Sciatic nerve (tissue), 2 donors: ENCODE data around the gene CEP290. TPM values are rescaled to one million over a fixed set of nuclear protein-coding genes. Genes with fewer than 3 reads are reported as not detected.
A peak's percentile ranks its signal among the peaks of the same experiment; 100 is the strongest.
"Not testable (repeated sequence)": the region's sequence is repeated elsewhere in the genome, so short reads cannot be mapped to it uniquely, and the experiment has no call there.

Experiments used
- ATAC-seq: fragments of 200-7000 bp; cut with Tn5 transposase; one replicate; pipeline ENCODE4 v1.9.1; 2020; ENCODE audit warnings: mild to moderate bottlenecking, moderate library complexity
- DNase-seq: peaks from one replicate; pipeline ENCODE4 v3.0.0-alpha.2; 2020; ENCODE audit warnings: low spot score
- intact Hi-C: fragments of 100-400 bp; cut with DNase I; formaldehyde crosslinking; loops from one replicate; pipeline ENCODE4 v1.14.2; 2022
- total RNA-seq: library from RNA; stranded (reverse); fragmentation: NEBNext Ultra II Directional; extraction: Animal tissue kit (Norgen Biotek cat#: 25700); gene quantifications from one replicate; pipeline ENCODE4 v1.2.1, GENCODE V29; 2021
- donor health status: DM: no; HTN: no; CAD: no.
- donor health status: DM: no; HTN: no; CAD: no.

Gene CEP290
- total RNA-seq, 1 donor from 2014 or later = 37.4 TPM

DNA sequence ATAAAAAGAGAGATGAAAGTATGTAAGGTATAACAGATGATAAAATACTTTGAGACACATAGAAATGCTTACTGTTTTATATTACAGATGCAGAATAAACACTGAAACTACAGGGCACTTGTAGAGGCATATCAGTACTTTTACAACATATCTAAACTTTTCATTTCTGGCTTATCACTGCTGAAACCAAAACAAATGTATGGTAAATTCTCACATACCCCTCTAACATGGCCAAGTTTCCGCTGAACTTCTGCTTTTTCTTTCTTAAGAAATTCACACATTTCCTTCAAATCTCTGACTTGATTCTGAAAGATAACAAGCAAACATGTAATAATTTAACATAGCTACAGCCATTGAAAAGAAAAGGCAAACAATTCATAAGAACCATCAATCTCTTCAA lies 79.4 kb downstream of the CEP290 start:
- DNase-seq = no peak
- intact Hi-C loops = no loop called here
- ATAC-seq = no peak

DNA sequence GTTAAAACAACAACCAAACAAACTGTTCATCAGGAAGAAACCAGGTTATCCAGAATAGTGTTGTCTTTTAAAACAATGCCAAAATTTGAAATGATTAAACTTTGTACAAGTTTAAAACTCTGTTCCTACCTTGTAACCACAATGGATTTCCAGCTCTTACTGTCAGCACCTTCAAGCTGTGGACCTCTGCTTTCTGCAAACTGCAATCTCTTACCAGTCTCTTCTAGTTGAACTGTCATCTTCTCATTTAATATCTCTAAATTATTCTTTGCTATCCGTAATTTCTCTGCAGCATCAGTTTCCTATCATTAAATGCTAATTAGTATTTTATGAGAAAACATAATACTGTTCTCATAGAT lies 83.2 kb downstream of the CEP290 start:
- intact Hi-C loops = no loop called here
- DNase-seq = no peak
- ATAC-seq = no peak

DNA sequence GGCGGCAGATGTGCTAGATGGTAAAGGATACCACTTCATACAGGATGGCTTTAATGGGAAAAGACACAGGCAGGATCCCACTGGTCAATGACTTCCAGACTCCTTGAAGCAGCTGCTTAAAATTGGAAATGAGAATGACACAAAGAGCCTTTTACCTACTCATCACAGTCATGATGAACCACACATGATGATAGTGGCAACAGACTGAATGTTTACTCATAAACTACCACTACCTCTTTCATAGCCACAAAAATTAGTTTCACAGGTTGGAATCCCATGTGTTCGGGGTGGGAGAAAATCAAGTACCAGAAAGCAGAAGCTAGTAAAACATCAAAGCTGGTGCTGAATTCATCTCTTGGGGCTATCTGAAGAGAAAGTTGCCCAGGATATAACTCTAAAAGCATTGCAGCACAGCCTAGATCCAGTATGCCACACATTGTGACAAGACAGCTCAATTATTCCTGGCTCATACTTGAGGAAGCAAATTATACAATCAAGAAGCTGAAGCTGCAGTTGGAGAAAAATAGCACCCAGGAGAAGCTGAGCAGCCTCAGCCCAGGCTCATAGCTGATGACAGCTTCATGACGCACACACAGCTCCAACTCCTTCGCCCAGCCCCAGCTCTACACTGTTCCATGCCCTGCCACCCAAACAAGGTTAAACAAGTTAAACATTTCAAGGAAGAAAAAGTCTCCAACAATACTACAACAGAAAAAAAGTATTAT lies 83.7 kb downstream of the CEP290 start:
- no peak for DNase-seq
- no peak for ATAC-seq
- intact Hi-C loops = no loop called here

DNA sequence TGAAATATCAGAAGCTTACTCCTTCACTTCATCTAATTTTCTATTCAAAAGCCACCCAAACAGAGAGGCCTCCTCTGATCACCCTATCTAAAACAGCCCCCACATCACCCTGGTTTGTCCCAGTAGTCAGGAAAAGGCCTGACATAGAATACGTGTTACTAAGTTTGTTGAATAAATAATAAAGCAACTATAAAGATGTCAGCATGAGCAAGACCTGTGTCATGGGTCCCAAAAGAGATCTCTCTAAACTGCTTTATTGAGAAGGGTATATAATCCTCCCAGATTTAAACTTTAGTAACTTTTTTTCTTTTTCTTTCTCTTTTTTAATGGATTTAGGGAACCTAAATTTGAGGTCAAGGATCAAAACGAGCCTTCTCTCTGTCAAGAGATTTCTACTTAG lies 85.3 kb downstream of the CEP290 start:
- DNase-seq = no peak
- ATAC-seq = no peak
- intact Hi-C loops = no loop called here

DNA sequence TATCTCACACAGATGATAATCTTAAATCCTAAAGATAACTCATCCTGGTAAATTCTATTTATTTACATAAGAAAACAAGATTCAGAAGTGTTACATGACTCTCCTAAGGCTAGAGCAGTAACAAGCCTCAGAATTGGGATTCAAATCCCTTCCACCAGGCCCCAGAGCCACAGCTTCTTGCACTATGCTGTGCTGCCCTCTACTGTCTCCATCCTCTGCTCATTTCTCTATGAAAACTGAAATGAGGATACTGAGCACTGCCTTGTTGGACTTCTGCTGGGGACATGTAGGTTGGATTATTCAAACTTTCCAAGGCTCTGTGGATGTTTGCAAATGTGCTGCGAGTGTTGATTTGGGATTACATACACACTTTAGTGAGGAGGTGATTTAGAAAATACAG lies 89.2 kb downstream of the CEP290 start:
- no peak for DNase-seq
- ATAC-seq = peak; percentile 52
- intact Hi-C loops = no loop called here

DNA sequence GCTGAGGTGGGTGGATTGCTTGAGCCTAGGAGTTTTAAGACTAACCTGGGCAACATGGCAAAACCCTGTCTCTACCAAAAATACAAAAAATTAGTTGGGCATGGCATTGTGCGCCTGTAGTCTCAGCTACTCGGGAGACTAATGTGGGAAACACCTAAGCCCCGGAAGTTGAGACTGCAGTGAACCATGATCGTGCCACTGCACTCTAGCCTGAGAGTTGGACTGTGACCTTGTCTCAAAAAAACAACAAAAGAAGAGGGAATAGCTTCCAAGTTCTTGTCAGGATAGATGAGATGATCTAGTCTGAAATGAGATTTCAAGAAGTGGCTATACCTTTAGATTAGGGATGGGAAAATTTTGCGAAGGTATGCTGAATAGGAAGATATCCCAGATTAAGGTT lies 97.9 kb downstream of the CEP290 start:
- DNase-seq (no peak), ATAC-seq (no peak)
- intact Hi-C loops = no loop called here

DNA sequence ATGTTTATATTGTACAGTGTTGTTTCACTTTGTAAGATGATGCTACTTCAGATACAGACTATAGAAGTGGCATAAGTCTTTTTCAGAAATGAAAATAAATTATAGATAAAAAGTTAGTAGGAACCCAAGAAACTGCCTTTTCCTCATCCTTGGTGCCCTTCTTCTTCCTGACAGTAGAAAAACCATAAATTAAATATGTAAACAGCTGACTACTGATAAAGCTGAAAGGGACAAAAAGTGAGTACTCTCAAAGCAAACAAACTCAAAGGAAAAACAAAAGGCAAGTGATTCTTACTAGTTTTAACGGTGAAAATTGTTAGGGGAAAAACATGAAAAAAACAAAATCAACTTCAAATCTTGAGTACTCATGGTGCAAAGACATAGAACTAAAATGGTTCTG lies 104.1 kb downstream of the CEP290 start:
- no peak for ATAC-seq
- intact Hi-C loops = no loop called here
- DNase-seq = no peak

DNA sequence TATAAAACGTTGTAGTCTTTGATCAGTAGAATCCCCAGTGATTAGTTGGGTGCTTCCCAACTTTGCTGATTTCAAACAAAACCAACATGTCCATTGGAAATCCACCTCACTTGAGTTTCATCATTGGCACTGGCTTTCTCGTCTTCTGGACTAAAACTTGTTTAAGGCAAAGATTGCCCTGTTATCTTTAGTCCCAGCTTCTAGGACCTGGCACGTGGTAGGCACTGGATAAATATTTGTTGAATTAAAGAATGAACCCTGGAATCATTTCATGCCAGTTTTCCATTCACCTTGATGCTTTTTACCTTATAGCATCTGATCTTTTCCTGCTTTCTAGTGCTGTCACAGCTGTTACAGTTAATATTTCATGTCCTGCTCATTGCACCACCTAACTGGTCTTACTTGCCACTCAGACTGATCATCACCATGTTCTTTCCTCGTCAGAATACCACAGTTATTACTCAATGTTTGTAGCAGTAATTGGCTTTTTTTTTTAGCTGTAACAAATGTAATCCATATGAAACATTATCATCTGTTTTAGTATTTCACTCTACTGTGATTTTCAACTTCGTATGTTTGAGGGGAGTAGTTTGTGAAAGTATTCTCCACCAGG lies 105.4 kb downstream of the CEP290 start:
- DNase-seq (no peak), ATAC-seq (no peak)
- intact Hi-C loops = no loop called here

DNA sequence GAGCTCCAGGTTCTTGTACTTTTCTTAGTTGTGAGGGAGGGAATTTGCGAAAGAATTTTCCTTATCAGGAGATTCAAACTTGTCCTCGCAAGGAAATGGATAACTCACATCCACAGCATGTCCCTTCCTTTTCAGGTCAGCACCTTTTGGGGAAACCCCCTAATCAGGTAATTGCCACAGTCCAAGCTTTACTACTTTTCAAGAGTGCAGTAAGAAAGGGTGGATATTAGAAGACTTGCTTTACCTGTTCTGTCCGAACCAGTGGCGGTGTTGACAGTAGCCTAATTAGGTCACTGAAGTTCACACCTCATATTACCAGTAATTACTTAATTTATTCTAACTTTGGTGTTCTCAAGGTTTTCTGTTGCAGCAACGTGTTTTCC lies 106.0 kb downstream of the CEP290 start:
- ATAC-seq (peak; percentile 5), DNase-seq (no peak)
- intact Hi-C loops = no loop called here

DNA sequence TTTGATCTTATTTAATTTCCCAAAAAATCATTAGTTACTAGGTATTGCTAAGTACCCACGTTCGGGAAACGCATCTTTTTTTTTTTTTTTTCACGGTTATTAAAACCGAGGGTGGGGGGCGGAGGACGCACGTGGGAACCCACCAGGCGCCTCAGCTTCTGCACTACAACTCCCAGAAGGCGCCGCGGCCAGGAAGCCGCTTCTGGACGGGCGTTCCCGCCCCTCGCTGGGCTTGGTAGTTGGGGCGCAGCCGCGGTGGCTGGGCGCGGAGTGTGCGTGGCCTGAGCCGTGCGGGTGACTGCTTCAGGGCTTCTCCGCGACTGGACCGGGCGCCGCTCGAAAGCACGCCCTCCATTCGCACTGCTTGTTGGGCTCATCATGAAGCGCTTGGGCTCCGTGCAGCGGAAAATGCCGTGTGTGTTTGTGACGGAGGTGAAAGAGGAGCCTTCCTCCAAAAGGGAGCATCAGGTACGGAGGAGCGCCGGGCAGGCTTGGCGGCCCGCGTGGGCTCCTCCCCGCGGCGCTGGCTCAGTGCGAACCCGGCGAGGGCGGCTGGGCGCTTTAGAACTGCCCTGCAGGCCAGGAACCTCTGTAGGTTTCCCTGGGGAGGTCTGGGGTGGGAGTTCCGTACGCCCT lies 106.5 kb downstream of the CEP290 start:
- peak; percentile 93 for DNase-seq
- peak; percentile 100 for ATAC-seq
- intact Hi-C loops = no loop called here

DNA sequence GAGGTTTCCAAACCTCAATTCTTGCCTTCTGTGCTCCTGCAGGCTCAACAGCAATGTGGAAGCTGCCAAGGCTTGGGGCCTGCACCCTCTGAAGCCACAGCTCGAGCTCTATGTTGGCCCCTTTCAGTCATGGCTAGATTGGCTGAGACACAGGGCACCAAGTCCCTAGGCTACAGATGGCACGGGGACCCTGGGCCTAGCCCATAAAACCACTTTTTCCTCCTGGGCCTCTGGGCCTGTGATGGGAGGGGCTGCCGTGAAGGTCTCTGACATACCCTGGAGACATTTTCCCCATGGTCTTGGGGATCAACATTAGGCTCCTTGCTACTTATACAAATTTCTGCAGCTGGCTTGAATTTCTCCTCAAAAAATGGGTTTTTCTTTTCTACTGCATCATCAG lies 110.7 kb downstream of the CEP290 start:
- ATAC-seq, intact Hi-C loops, DNase-seq: not testable (repeated sequence)

DNA sequence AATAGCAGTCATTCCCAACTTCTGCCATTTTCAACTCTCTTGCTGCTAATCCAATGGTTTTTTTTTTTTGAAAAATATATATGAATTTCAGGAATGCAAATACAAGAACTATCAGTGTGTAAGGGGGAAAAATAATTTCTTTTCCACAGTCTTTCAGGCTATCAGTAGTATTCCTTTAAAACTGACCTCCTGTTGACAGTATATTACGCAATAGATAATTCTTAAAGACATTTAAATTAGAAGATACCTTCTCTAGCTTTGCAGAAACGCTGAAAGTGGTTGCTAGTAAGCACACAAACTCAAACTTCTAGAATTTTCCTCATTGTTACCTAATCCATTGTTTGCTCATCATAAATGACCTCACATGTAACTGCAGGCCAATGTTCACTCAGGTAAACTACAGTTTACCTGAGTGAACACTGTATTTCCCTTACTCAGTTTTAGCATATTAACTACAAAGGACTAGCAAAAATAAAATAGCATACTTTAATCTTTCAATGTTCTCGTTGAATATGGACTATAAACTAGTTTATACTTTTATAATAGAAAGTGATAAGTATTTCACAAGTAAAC lies 112.7 kb downstream of the CEP290 start, which contains the start of gene C12orf50:
Gene C12orf50, minus strand, starts transcription at position 309 of the 573 bp plus-strand sequence. CDS start 2,439 bp downstream, outside the sequence.
- ATAC-seq (no peak), DNase-seq (no peak)
- intact Hi-C loops = no loop called here

DNA sequence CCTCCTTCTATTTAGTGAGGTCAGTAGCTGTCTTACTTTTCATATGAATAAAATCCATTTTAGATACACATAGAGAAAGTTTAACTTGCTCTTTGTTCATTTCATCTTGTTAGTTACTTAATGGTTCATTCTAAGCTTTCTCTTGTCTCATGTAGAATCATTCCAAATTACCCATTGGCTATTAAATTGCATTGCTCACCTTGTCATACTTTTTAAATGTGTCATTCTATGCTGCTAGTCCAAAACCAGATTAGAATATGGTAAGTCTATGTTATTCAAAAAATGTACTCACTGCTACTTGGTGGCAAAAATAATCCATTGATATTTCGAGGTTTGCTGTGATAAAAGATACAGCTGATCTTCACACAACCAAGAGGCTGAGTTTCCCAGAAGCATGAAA lies 115.7 kb downstream of the CEP290 start:
- intact Hi-C loops = no loop called here
- DNase-seq (no peak), ATAC-seq (no peak)

DNA sequence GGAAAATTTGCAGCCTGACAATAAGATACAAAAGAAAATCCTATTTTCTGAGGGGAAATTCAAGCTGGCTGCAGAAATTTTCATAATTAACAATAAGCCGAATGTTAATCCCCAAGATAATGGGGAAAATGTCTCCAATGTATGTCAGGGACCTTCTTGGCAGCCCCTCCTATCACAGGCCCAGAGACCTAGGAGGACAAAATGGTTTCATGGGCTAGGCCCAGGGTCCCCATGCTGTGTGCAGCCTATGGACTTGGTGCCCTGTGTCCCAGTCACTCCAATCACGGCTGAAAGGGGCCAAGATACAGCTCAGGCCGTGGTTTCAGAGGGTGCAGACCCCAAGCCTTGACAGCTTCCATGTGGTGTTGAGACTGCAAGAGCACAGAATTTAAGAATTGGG lies 123.9 kb downstream of the CEP290 start:
- no peak for ATAC-seq
- intact Hi-C loops = no loop called here

DNA sequence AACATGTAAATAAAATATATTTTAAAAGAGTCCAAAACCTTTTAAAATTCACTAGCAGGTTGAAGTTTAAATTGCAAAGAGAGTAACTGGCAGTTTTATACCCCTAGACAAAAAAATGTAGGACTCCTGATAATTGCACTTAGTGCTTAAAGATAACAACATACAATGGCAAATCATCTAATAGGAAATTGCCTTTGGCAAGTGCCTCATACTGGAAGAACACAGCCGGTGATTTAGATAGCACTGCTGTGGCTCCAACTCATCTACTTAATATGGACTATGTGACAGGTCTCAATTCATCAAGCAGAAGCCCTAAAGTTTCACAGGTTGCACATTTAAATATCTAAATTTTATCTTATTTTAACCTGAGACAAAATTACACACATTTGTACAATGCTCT lies 126.1 kb downstream of the CEP290 start:
- intact Hi-C loops = no loop called here
- DNase-seq (no peak), ATAC-seq (no peak)

More for the DNA sequence above, 123.9 kb downstream of the CEP290 start:
- DNase-seq = no peak

DNA sequence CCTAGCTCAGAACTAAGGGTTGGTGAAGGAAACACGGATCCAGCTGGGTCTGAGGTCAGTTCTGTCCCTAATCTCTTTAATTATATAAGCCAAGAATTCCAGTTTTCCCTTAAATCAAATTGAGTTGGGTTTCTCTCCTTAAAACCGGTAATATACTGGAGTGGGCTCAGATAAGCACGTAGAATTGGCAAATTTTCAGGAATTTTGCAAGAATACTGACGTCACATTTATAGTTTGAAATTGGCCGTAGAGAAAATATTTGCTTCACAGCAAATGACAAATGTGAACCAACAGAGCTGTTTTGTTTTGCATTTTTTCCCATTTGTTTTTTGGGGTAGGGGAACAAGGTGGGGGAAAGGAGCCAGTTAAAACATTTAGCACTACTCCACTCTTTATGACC lies 130.1 kb downstream of the CEP290 start:
- DNase-seq (no peak), ATAC-seq (no peak)
- intact Hi-C loops = no loop called here

DNA sequence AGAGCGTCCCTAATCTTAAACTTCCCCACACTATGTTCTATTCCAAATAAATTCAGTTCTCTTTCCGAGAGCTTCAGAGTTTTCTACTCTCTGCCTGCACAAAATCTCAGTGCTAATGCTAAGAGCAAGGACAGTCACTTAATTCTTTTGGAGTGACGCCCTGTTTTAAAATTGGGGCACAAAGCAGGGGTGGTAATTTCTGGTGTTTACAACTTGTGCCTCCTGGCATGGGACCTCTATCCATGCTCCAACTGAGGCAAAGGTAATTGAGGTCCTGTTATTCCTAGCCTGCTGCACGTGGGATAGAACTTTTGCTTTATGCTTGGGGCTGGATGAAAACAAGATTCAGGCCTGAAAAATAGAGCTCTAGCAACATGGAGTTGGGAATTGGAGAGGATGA lies 135.5 kb downstream of the CEP290 start:
- no peak for ATAC-seq

DNA sequence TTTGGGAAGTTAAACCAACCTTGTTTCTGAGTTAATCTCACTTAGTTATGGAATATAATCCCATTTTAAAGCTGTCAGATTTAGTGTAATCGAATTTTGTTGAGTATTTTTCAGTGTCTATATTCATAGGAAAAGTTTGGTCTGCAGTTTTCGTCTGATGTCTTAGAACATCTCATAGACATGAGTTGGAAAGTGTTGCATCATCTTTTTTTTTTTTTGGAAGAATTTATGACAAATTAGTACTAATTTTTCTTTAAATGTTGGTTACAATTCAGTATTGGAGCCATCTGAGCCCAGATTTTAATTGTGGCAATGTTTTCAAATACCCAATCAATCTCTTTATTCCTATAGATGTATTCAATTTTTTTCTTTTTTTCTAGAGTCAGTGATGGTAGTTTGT lies 140.6 kb downstream of the CEP290 start:
- no peak for ATAC-seq
- intact Hi-C loops = loop anchor here (5.0 kb wide), 1 partner anchor 156 kb away; no protein-coding TSS in a partner anchor

More for the DNA sequence above, 135.5 kb downstream of the CEP290 start:
- no peak for DNase-seq
- intact Hi-C loops = no loop called here

More for the DNA sequence above, 140.6 kb downstream of the CEP290 start:
- no peak for DNase-seq
